Activated naive CD8-positive, alpha-beta T cell treated with anti-CD3 and anti-CD28 coated beads, Interleukin-2, amount 50 U/mL, for 24 hours (primary cell): ENCODE results near the gene TEDC2.
A peak's percentile ranks its signal among the peaks of the same experiment; 100 is the strongest.
"Not testable (repeated sequence)": the region's sequence is repeated elsewhere in the genome, so short reads cannot be mapped to it uniquely, and the experiment has no call there.

Experiments
- ATAC-seq: fragments of 150-1000 bp; cut with Tn5 transposase; one replicate; pipeline ENCODE4 v1.10.0; 2021
- DNase-seq: peaks from one replicate; pipeline ENCODE4 v3.0.0; 2021
- H3K27ac Mint-ChIP-seq: one replicate; pipeline ENCODE4 v1.8.0; 2021; ENCODE audit warnings: mild to moderate bottlenecking, mixed read lengths
- H3K27me3 Mint-ChIP-seq: one replicate; pipeline ENCODE4 v1.8.0; 2021; ENCODE audit warnings: mixed read lengths
- H3K36me3 Mint-ChIP-seq: one replicate; pipeline ENCODE4 v1.8.0; 2021; ENCODE audit warnings: low read depth, mixed read lengths
- H3K4me1 Mint-ChIP-seq: one replicate; pipeline ENCODE4 v1.8.0; 2021; ENCODE audit warnings: mixed read lengths
- H3K4me3 Mint-ChIP-seq: one replicate; pipeline ENCODE4 v1.8.0; 2021; ENCODE audit warnings: mild to moderate bottlenecking, moderate library complexity, mixed read lengths
- H3K9me3 Mint-ChIP-seq: one replicate; pipeline ENCODE4 v1.8.0; 2021; ENCODE audit warnings: mixed read lengths

Gene TEDC2

DNA sequence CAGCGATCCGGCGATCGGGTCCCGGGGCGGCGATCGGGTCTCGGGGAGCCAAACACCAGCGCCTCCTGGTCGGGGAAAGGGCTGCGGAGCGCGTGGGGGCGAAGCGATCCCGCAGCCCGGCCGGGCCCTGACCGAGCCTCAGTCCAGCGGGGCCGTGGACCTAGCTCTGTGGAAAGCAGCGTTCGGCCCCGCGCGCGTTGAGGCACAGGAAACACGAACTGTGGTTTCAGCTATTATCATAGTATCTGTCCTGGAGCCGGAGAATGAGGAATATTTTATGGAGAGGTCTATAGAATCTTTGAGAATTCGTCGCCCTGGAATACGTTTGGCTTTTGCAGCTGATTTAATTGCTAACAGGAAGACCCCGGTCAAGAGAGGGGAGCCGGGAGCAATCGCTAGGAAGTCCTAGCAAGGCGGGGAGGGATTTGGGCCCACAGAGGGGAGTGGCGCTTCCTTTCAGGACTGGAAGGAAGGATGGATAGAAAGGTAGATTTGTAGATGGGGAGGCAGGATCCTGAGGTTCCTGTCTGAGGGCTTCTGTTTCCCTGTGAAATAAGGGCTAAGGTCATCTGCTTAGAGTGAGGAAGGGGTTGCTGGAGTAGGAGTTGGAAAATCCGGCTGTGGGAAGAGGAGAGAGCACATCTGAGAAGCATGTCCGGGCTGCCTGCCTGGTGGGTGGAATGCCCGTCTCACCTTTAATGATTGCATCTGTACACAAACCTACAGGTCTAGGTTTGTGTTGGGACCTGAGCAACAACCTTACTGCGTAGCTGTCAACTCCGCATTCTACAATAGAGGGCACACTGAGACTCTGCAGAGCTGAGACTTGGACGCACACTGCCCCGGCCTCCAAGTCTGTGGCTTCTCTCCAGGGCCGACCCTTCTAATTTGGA is 29.9 kb upstream of the TEDC2 start:
- ATAC-seq (no peak), DNase-seq (no peak)
- no peaks in the 10 kb centered on the region for H3K9me3 Mint-ChIP-seq
- H3K27ac Mint-ChIP-seq = peak overlapping the region; percentile 34
- H3K4me1 Mint-ChIP-seq = peaks cover 18% of the 10 kb centered on the region
- H3K4me3 Mint-ChIP-seq = peak overlapping the region; percentile 90
- H3K36me3 Mint-ChIP-seq = peaks cover 30% of the 10 kb centered on the region
- H3K27me3 Mint-ChIP-seq = no peaks in the 10 kb centered on the region

DNA sequence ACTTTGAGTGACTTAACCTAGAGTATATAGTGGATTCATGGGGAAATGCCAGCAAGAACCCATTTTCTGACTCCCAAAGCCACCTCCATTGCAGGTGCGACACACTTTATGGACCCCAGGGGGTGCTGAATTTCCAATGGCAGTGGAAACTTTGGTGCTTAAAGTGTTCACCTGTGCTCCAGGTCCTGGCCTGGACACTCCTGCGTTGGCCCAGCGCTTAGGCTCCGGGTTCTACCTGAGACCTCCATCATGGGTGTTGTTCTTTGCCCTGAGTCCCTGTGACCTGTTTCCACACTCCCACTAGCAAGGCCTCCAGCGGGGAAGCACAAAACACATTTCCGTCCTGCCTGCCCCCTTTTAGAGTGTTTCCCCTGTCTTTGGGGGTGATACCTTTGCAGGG is 27.6 kb upstream of the TEDC2 start:
- DNase-seq (no peak), ATAC-seq (no peak)
- H3K36me3 Mint-ChIP-seq = peaks cover 44% of the 10 kb centered on the region
- H3K4me1 Mint-ChIP-seq = peaks cover 18% of the 10 kb centered on the region
- H3K4me3 Mint-ChIP-seq = no peak overlapping the region
- H3K27me3 Mint-ChIP-seq = no peaks in the 10 kb centered on the region
- H3K27ac Mint-ChIP-seq = no peak overlapping the region
- no peaks in the 10 kb centered on the region for H3K9me3 Mint-ChIP-seq

DNA sequence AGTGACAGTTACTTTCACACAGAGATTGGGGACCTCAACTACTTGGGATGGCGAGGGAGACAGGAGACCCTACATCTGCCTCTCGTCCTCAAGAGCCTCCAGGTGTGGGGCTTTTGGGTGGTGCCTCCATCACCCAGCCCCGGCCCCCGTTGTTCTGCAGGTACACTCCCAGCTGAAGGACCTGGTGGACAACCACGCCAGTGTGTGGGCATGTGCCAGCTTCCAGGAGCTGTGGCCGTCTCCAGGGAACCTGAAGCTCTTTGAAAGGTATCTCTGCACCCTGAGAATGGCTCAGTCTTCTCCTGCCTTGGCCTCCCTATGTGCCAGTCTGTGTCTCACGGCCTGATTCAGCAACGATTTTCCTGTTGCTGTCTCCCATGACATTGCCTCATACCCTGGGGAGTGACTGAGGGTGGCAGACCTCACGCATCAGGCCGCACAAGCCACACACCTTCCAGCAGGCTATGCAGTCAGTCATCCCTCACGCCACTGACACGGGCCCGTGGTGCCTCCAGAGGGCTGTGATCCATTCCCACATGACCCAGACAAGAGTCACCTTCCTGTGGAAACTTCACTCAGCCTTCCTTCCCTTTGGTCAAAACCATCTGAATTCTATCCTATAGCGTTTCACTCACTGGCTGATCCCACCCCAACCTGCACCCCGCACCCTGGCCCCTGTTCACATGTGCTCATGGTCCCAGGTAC is 27.0 kb upstream of the TEDC2 start:
- H3K27ac Mint-ChIP-seq = no peak overlapping the region
- peaks cover 51% of the 10 kb centered on the region for H3K36me3 Mint-ChIP-seq
- H3K4me3 Mint-ChIP-seq = no peak overlapping the region
- ATAC-seq = no peak
- H3K4me1 Mint-ChIP-seq = peaks cover 17% of the 10 kb centered on the region
- DNase-seq = no peak
- no peaks in the 10 kb centered on the region for H3K9me3 Mint-ChIP-seq
- no peaks in the 10 kb centered on the region for H3K27me3 Mint-ChIP-seq

DNA sequence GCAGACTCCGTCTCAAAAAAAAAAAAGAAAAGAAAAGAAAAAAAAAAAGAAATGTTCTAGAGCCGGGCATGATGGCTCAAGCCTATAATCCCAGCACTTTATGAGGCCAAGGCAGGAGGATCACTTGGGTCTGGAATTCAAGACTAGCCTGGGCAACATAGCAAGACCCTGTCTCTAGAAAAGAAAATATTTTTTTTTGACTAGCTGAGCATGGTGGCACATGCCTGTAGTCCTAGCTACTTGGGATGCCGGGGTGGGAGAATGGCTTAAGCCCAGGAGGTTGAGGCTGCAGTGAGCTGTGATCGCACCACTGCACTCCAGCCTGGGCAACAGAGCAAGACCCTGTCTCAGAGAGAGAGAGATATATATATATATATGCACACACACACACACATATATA is 24.7 kb upstream of the TEDC2 start:
- H3K27me3 Mint-ChIP-seq, ATAC-seq, H3K9me3 Mint-ChIP-seq, H3K4me3 Mint-ChIP-seq, DNase-seq, H3K27ac Mint-ChIP-seq: not testable (repeated sequence)
- H3K4me1 Mint-ChIP-seq = peaks cover 18% of the 10 kb centered on the region
- H3K36me3 Mint-ChIP-seq = peaks cover 61% of the 10 kb centered on the region

DNA sequence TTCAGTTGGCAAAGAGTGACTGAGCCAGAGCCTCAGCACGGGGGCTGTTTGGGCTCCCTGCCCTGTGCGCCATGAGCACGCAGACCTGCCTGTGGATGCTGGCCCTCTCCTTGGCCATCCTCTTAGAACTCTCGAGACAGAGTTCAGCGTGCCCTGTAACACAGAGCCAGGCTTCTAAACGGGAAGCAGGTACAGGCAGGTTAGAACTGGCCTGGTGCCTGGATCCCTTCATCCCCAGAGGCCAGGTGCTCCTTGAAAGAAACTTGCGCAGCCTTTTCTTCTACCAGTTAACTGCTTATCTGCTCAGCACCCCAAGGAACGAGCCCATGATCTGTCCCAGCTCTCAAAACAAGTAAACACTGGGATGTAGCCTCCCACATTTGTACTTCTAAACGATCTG is 23.8 kb upstream of the TEDC2 start:
- Mint-ChIP-seq H3K4me3 (no peak overlapping the region), H3K27me3 (no peaks in the 10 kb centered on the region), H3K27ac (no peak overlapping the region), H3K4me1 (peaks cover 9% of the 10 kb centered on the region), H3K9me3 (no peaks in the 10 kb centered on the region), H3K36me3 (peaks cover 57% of the 10 kb centered on the region)
- DNase-seq = no peak
- no peak for ATAC-seq

DNA sequence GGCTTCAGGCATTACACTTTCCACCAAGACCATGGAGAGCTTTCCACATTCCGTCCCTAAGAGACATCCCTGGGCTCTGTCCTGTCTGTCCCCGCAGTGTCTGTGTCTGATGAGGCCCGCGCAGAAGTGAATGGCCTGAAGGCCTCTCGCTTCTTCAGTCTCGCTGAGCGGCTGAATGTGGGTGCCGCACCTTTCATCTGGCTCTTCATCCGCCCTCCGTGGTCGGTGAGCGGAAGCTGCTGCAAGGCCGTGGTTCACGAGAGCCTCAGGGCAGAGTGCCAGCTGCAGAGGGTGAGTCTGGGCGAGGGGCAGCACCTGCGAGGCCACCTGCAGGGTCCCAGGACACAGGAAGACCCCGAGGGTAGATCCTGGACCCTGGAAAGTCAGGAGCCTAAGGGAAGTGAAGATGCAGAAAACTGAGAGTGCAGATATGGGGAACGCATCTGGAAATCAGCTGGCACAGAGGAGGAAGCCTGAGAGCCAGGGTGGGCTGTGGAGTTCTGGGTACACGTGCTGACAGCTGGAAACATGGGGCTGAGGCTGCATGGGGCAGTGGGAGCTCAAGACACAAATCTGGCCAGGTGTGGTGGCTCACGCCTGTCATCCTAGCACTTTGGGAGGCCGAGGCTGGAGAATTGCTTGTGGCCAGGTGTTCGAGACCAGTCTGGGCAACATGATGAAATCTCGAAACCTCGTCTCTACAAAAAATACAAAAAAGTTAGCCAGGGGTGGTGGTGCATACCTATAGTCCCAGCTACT is 22.7 kb upstream of the TEDC2 start:
- Mint-ChIP-seq H3K27ac (no peak overlapping the region), H3K4me3 (no peak overlapping the region), H3K4me1 (peaks cover 9% of the 10 kb centered on the region), H3K9me3 (no peaks in the 10 kb centered on the region), H3K27me3 (no peaks in the 10 kb centered on the region), H3K36me3 (peaks cover 58% of the 10 kb centered on the region)
- DNase-seq = no peak
- no peak for ATAC-seq

DNA sequence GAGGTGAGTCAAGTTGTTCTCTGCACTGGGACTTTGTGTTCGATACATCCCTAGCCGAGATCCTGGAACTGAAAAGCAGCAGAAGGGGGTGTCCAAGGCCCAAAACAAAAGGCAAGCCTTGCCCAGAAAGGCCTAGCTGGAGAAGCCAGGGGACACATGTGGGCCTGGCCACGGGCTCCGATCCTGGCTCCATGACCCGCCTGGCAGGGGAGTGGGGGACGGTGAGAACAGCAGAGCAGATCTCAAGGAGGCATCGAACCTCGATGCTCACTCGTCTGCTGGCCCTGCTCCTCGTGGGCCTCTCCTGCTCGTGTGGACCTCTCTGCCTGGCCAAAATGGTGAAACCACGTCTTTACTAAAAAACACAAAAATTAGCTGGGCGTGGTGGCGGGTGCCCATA is 21.8 kb upstream of the TEDC2 start:
- H3K4me1 Mint-ChIP-seq = peaks cover 9% of the 10 kb centered on the region
- H3K4me3 Mint-ChIP-seq = no peak overlapping the region
- no peaks in the 10 kb centered on the region for H3K27me3 Mint-ChIP-seq
- no peaks in the 10 kb centered on the region for H3K9me3 Mint-ChIP-seq
- DNase-seq (no peak), ATAC-seq (no peak)
- no peak overlapping the region for H3K27ac Mint-ChIP-seq
- peaks cover 53% of the 10 kb centered on the region for H3K36me3 Mint-ChIP-seq

DNA sequence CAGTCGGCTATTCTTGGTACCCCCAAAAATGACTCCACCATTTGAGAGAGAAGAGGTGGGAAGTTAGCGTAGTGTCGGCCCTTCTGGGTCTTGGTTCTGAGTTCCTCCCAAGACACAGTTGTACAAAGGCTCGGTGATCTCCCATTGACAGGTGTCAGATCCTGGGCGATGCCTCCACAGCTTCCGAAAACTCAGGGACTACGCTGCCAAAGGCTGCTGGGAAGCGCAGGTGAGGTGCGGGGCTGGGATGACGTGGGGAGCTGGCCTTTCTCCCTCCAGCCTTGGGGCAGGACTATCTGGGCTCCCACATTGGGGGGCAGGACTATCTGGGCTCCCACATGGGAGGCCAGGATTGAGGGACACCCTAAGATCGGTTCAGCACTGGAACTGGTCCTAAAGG is 20.3 kb upstream of the TEDC2 start:
- H3K4me3 Mint-ChIP-seq = no peak overlapping the region
- peaks cover 9% of the 10 kb centered on the region for H3K4me1 Mint-ChIP-seq
- no peak for DNase-seq
- no peaks in the 10 kb centered on the region for H3K9me3 Mint-ChIP-seq
- H3K27me3 Mint-ChIP-seq = no peaks in the 10 kb centered on the region
- peaks cover 55% of the 10 kb centered on the region for H3K36me3 Mint-ChIP-seq
- no peak for ATAC-seq
- H3K27ac Mint-ChIP-seq = no peak overlapping the region

DNA sequence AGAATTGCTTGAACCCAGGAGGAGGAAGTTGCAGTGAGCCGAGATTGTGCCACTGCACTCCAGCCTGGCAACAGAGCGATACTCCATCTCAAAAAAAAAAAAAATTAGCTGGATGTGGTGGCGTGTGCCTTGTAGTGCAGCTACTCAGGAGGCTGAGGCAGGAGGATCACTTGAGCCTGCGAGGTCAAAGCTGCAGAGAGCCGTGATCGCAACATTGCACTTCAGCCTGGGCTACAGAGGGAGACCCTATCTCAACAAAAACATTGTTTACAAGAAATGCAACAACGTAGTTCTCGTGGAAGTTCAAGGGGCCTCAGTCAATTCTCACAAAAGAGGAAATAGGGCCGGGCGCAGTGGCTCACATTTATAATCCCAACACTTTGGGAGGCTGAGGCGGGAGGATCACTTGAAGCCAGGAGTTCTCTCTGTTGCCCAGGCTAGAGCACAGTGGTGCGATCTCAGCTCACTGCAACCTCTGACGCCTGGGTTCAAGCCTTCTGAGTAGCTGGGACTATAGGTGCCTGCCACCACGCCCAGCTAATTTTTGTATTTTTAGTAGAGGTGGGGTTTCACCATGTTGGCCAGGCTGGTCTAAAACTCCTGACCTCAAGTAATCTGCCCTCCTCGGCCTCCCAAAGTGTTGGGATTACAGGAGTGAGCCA is 18.6 kb upstream of the TEDC2 start:
- H3K9me3 Mint-ChIP-seq, DNase-seq, H3K27me3 Mint-ChIP-seq, H3K27ac Mint-ChIP-seq, H3K4me1 Mint-ChIP-seq, H3K4me3 Mint-ChIP-seq: not testable (repeated sequence)
- H3K36me3 Mint-ChIP-seq = peaks cover 60% of the 10 kb centered on the region
- peak; percentile 31 for ATAC-seq

DNA sequence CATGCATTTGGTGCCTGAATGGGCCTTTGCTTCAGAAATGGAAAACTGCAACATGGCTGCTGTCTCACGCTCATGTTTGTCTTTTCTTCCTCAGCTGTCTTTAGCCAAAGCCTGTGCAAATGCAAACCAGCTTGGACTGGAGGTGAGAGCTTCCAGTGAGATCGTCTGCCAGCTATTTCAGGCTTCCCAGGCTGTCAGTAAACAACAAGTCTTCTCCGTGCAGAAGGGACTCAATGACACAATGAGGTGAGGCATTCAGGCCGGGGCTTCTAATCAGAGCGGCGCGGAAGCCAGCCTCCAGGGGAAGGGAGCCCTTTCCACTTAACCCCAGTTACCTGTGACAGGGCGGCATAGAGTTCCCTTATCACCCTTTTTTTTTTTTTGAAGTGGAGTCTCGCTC is 16.4 kb upstream of the TEDC2 start:
- Mint-ChIP-seq H3K4me3 (no peak overlapping the region), H3K27ac (no peak overlapping the region), H3K9me3 (no peaks in the 10 kb centered on the region), H3K36me3 (peaks cover 51% of the 10 kb centered on the region), H3K27me3 (no peaks in the 10 kb centered on the region), H3K4me1 (peaks cover 9% of the 10 kb centered on the region)
- no peak for DNase-seq
- no peak for ATAC-seq

DNA sequence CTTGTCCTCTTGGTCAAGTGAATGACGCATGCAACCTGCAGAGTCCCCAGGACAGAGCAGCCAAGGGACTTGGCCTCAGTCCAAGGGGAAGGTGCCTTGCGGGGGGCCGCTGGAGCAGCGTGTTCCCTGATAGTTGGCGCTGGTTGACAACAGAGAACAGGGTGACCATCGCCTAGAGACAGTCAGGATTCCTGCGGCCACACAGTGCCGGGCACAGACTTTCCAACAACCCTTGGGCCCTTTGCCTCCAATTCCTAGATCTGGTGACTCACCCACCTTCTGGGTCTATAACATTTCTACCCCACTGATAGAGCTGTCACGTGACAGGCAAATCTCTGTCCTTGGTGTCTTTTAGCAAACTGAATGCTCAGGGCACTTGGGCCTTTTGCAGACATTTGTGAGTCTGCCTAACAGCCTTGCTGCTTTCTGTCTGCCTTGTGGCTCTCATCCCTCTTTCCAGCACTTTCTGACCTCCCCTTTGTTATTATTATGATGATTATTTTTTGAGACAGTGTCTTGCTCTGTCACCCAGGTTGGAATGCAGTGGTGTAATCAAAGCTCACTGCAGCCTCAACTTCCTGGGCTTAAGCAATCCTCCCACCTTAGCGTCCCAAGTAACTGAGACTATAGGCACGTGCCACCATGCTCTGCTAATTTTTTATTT is 11.9 kb upstream of the TEDC2 start:
- Mint-ChIP-seq H3K27me3 (no peaks in the 10 kb centered on the region), H3K4me3 (no peak overlapping the region), H3K36me3 (peaks cover 50% of the 10 kb centered on the region), H3K9me3 (no peaks in the 10 kb centered on the region), H3K27ac (no peak overlapping the region), H3K4me1 (no peaks in the 10 kb centered on the region)
- ATAC-seq = no peak
- no peak for DNase-seq

DNA sequence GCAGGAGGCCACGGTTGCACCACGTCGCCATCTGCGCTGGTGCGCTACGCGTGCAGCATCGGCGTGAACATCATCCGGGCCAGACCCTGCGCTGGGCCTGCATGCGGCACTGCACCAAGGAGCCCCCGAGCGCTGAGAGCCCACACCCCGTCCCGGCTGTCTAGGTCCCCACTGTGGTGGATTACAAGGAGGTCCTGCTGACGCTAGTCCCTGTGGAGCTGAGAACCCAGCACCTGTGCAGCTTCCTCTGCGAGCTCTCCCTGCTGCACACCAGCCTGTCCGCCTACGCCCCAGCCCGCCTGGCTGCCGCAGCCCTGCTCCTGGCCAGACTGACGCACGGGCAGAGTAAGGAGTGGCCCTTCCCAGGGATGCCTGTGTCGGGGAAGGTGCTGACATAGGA is 10.8 kb upstream of the TEDC2 start:
- Mint-ChIP-seq H3K4me1 (no peaks in the 10 kb centered on the region), H3K27ac (no peak overlapping the region), H3K9me3 (no peaks in the 10 kb centered on the region), H3K4me3 (no peak overlapping the region), H3K27me3 (no peaks in the 10 kb centered on the region), H3K36me3 (peaks cover 52% of the 10 kb centered on the region)
- ATAC-seq (no peak), DNase-seq (no peak)

DNA sequence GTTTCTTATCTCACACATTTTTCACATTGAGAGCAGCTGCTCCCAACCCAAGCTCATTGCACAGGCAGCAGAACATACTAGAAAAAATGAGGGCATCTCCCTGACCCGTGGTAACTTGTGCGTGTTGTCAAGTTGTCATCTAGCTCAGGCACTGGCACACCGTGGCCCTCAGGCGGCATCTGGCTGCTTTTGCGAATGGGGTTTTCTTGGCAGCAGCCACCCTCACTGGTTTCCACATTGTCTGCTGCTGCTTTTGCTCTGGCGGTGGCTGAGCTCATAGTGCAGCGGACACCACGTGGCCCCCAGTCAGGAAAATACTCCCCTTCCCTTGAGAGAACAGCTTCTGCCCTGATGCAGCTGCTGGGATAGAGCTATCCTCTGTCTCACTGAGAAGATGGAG is 9.4 kb upstream of the TEDC2 start:
- no peak for DNase-seq
- peaks cover 47% of the 10 kb centered on the region for H3K36me3 Mint-ChIP-seq
- no peaks in the 10 kb centered on the region for H3K27me3 Mint-ChIP-seq
- no peaks in the 10 kb centered on the region for H3K9me3 Mint-ChIP-seq
- no peak overlapping the region for H3K4me3 Mint-ChIP-seq
- no peaks in the 10 kb centered on the region for H3K4me1 Mint-ChIP-seq
- H3K27ac Mint-ChIP-seq = no peak overlapping the region
- no peak for ATAC-seq

DNA sequence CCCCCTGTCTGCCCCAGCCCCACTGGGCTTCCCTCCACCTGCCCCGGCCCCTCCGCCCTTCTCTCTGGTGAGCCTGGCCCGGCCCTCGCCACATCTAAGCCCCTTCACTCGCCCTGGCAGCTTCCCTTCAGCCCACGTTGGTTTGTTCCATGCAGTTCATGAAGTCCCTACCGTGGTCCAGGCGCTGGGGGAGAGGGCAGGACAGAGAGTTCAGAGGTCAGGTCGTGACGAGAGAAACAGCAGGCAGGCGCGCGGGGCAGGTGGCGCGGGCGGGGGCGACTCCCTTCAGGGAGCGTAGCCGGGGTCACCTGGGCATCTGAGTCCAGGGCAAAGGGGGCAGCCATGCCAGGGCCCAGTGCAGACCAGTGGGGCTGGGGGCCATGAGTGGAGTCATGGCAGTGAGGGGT is 8.9 kb upstream of the TEDC2 start:
- Mint-ChIP-seq H3K4me1 (no peaks in the 10 kb centered on the region), H3K27ac (no peak overlapping the region), H3K27me3 (no peaks in the 10 kb centered on the region), H3K4me3 (no peak overlapping the region), H3K36me3 (peaks cover 46% of the 10 kb centered on the region), H3K9me3 (no peaks in the 10 kb centered on the region)
- no peak for DNase-seq
- ATAC-seq = no peak
